Suprapubic skin (tissue), 4 donors: ENCODE data around the gene RAB3A. TPM values are rescaled to one million over a fixed set of nuclear protein-coding genes. Genes with fewer than 3 reads are reported as not detected.

ENCODE experiments used
- DNase-seq, 2 donors: peaks; one replicate each; pipeline ENCODE4 v3.0.0-alpha.2; 2019; ENCODE audit warnings: low spot score in 2 of 2
- H3K27ac ChIP-seq: fragments of 200-600 bp; sonication (generic); one replicate; pipeline ENCODE4 v1.5.1; 2019
- H3K27me3 ChIP-seq: fragments of 200-600 bp; sonication (generic); one replicate; pipeline ENCODE4 v1.5.1; 2019
- H3K36me3 ChIP-seq: fragments of 200-600 bp; sonication (generic); one replicate; pipeline ENCODE4 v1.5.1; 2019
- H3K4me1 ChIP-seq: fragments of 200-600 bp; sonication (generic); one replicate; pipeline ENCODE4 v1.5.1; 2019
- H3K4me3 ChIP-seq: fragments of 200-600 bp; sonication (generic); one replicate; pipeline ENCODE4 v1.5.1; 2019; ENCODE audit warnings: mild to moderate bottlenecking
- H3K9me3 ChIP-seq: fragments of 200-600 bp; sonication (generic); one replicate; pipeline ENCODE4 v1.5.1; 2019
- CTCF ChIP-seq, 2 donors: fragments of 200-600 bp in 1 of 2; fragments of 450-650 bp in 1 of 2; sonication (generic) in 1 of 2; IDR thresholded peaks; one replicate each; pipeline ENCODE4 v1.5.1; 2016 to 2019; ENCODE audit warnings: antibody characterized with exemption in 2 of 2, mild to moderate bottlenecking in 1 of 2, moderate library complexity in 1 of 2
- EP300 ChIP-seq: sonication (generic); formaldehyde crosslinking; IDR thresholded peaks from one replicate; pipeline ENCODE4 v1.6.1; 2017; ENCODE audit warnings: antibody characterized with exemption
- POLR2A ChIP-seq, 2 donors: fragments of 450-650 bp; IDR thresholded peaks; one replicate each; pipeline ENCODE4 v1.6.1; 2017; ENCODE audit warnings: antibody characterized with exemption in 2 of 2, mild to moderate bottlenecking in 2 of 2, moderate library complexity in 2 of 2
- POLR2AphosphoS5 ChIP-seq, 3 donors: sonication (generic); formaldehyde crosslinking; IDR thresholded peaks; one replicate each; pipeline ENCODE4 v1.6.1; 2017; ENCODE audit warnings: antibody characterized with exemption in 3 of 3
- WGBS: methylation state at CpG from one replicate; pipeline ENCODE4 v1.1.5; 2018; 5-methylcytosine and 5-hydroxymethylcytosine counted together
- total RNA-seq, 4 donors: library from RNA; depleted of rRNA; stranded (reverse); fragments of >200 nt; gene quantifications; one replicate each; pipeline ENCODE4 v1.1.0, GENCODE V29; 2016

The RAB3A gene
- 1 to 10 TPM; 1.9 to 5.3 (median 1.9) TPM for total RNA-seq

- WGBS: no CpG with 5 or more reads among the region's 50 CpGs
- no peaks in the 10 kb centered on the region for H3K9me3 ChIP-seq
- peak; percentile 100 for DNase-seq
- H3K4me3 ChIP-seq: peak within 1 kb of the TSS; percentile 58
- H3K4me1 ChIP-seq: peaks cover 27% of the 10 kb centered on the region
- no peaks in the 10 kb centered on the region for H3K27me3 ChIP-seq
- H3K36me3 ChIP-seq: peaks cover 1% of the 10 kb centered on the region
- H3K27ac ChIP-seq: peak within 1 kb of the TSS; percentile 94
- TF ChIP-seq POLR2A (IDR thresholded peaks at IDR 0.05) (no peak), POLR2AphosphoS5 (IDR thresholded peaks at IDR 0.05) (peak in 1 of 3 donors; percentile 85), EP300 (peak; percentile 85)
Measured at GRCh38 chr19:18203863-18204393, at the start of gene RAB3A. Gene RAB3A, minus strand, starts transcription at chr19:18204042. Its CDS starts 1,302 bp downstream, at chr19:18202740.

- no peak overlapping the region for H3K27ac ChIP-seq
Measured at GRCh38 chr19:18253130-18253529, 49.3 kb upstream of the RAB3A start.

GRCh38 chr19:18252370-18252717 is 48.5 kb upstream of the RAB3A start:
- Histone ChIP-seq H3K36me3 (peaks cover 5% of the 10 kb centered on the region), H3K4me3 (no peak overlapping the region), H3K9me3 (no peaks in the 10 kb centered on the region), H3K27me3 (peaks cover 6% of the 10 kb centered on the region), H3K4me1 (peaks cover 18% of the 10 kb centered on the region), H3K27ac (no peak overlapping the region)
- TF ChIP-seq EP300: no peak
- no peak for TF ChIP-seq CTCF (IDR thresholded peaks at IDR 0.05)
- no peak for TF ChIP-seq POLR2AphosphoS5 (IDR thresholded peaks at IDR 0.05)
- no peak for TF ChIP-seq POLR2A (IDR thresholded peaks at IDR 0.05)
- DNase-seq: no peak
- WGBS: 69% methylated on average over 7 of the region's 7 CpGs

More at GRCh38 chr19:18253130-18253529, 49.3 kb upstream of the RAB3A start:
- H3K4me3 ChIP-seq: no peak overlapping the region
- DNase-seq: no peak
- H3K36me3 ChIP-seq: peaks cover 12% of the 10 kb centered on the region
- WGBS: 87% methylated on average over 4 of the region's 4 CpGs
- H3K27me3 ChIP-seq: peaks cover 2% of the 10 kb centered on the region
- TF ChIP-seq POLR2A (IDR thresholded peaks at IDR 0.05) (no peak), CTCF (IDR thresholded peaks at IDR 0.05) (no peak), POLR2AphosphoS5 (IDR thresholded peaks at IDR 0.05) (no peak), EP300 (no peak)
- H3K4me1 ChIP-seq: peaks cover 18% of the 10 kb centered on the region
- no peaks in the 10 kb centered on the region for H3K9me3 ChIP-seq

GRCh38 chr19:18251587-18252369 is 47.9 kb upstream of the RAB3A start:
- peak; percentile 90 to 98 for TF ChIP-seq CTCF (IDR thresholded peaks at IDR 0.05)
- TF ChIP-seq EP300: no peak
- TF ChIP-seq POLR2AphosphoS5 (IDR thresholded peaks at IDR 0.05): peak in 1 of 3 donors; percentile 34
- no peak for TF ChIP-seq POLR2A (IDR thresholded peaks at IDR 0.05)
- DNase-seq: peak in 1 of 2 donors; percentile 86
- Histone ChIP-seq H3K27me3 (peaks cover 8% of the 10 kb centered on the region), H3K36me3 (no peaks in the 10 kb centered on the region), H3K27ac (no peak overlapping the region), H3K4me3 (no peak overlapping the region), H3K9me3 (no peaks in the 10 kb centered on the region), H3K4me1 (peaks cover 18% of the 10 kb centered on the region)
- WGBS: 22% methylated on average over 22 of the region's 23 CpGs

GRCh38 chr19:18249834-18250233 is 46.0 kb upstream of the RAB3A start:
- peaks cover 8% of the 10 kb centered on the region for H3K27me3 ChIP-seq
- H3K4me1 ChIP-seq: peaks cover 11% of the 10 kb centered on the region
- no peak overlapping the region for H3K27ac ChIP-seq
- no peak overlapping the region for H3K4me3 ChIP-seq
- DNase-seq: no peak
- TF ChIP-seq POLR2A (IDR thresholded peaks at IDR 0.05): no peak
- TF ChIP-seq POLR2AphosphoS5 (IDR thresholded peaks at IDR 0.05): no peak
- no peak for TF ChIP-seq CTCF (IDR thresholded peaks at IDR 0.05)
- no peak for TF ChIP-seq EP300
- 84% methylated on average over 5 of the region's 5 CpGs for WGBS
- H3K36me3 ChIP-seq: no peaks in the 10 kb centered on the region
- H3K9me3 ChIP-seq: no peaks in the 10 kb centered on the region
